Measurements from ENCODE around the gene DHCR24.

DNA sequence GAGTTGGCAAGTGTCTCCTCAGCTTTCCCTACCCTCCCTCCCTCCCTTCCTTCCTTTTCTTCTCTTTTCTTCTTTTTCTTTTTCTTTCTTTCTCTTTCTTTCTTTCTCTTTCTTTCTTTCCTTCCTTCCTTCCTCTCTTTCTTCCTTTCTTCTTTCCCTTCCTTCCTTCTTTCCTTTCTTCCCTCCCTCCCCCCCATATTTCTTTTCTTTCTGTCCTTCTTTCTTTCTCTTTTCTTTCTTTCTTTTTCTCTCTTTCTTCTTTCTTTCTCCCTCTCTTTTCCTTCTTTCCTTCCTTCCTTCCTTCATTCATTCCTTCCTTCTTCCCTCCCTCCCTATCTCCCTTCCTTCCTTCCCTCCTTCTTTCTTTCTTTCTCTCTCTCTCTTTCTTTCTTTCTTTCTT lies 67.3 kb downstream of the DHCR24 start:
- TF ChIP-seq ZNF384 (IDR thresholded peaks at IDR 0.05) (no peak), FOXA1 (IDR thresholded peaks at IDR 0.05) (no peak), BHLHE40 (IDR thresholded peaks at IDR 0.05; ENCODE audit: borderline replicate concordance) (no peak)
